Measurements from ENCODE around the gene EPHA4. TPM values are rescaled to one million over a fixed set of nuclear protein-coding genes. Genes with fewer than 3 reads are reported as not detected.

Gene EPHA4
- total RNA-seq, 2 experiments from 2014 or later, result 11.7 to 11.8 TPM

DNA sequence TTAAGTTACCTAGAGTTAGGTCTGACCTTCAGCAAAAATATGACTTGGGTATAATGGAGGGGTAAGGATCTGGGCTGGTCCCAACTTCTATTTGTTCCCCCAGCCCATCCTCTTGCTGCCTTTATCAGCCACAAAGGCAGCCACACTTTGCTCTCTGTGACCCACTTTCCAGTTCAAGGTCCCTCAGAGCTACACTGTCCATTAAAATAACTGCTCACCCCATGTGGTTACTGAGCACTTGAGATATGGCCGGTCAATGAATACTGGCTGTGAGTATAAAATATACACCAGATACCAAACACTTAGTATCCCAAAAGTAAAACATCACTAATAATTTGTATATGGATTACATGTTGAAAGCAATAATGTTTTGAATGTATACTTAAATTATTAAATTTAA lies 67.2 kb downstream of the EPHA4 start:
- Mint-ChIP-seq H3K36me3 (ENCODE audit: low read depth) (no peaks in the 10 kb centered on the region), H3K27me3 (no peaks in the 10 kb centered on the region), H3K4me1 (peaks cover 18% of the 10 kb centered on the region), H3K4me3 (no peak overlapping the region), H3K27ac (no peak overlapping the region), H3K9me3 (no peaks in the 10 kb centered on the region)
- ChIA-PET POLR2A (interaction anchor here (1.8 kb wide), 1 partner anchor 13 kb away, joined by 7 read pairs; no protein-coding TSS in a partner anchor), CTCF (no interaction called here)
- no peak for DNase-seq

DNA sequence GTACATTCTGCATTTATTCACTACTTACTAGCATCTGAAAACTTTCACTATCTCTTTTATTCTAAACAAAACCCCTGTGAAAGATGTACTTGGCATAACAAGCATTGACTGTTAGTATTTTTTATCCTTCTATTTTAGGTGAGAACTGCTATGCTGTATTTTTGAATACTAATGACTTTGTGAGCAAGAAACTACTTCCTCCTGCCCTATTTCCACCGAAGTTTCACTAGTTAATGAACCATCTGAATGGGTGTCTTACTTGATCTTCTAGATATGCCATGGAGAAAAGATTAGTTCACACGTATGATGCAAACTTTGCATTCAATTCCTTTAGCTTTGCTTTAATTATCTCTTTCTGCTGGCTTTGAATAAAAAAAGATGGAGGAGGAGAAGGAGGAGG lies 68.1 kb downstream of the EPHA4 start:
- Mint-ChIP-seq H3K9me3 (no peaks in the 10 kb centered on the region), H3K4me1 (peaks cover 18% of the 10 kb centered on the region), H3K27me3 (no peaks in the 10 kb centered on the region), H3K4me3 (no peak overlapping the region), H3K36me3 (ENCODE audit: low read depth) (no peaks in the 10 kb centered on the region), H3K27ac (no peak overlapping the region)
- POLR2A ChIA-PET, result interaction anchor here (1.8 kb wide), 1 partner anchor 14 kb away, joined by 7 read pairs; no protein-coding TSS in a partner anchor
- no peak for DNase-seq
- CTCF ChIA-PET, result no interaction called here

DNA sequence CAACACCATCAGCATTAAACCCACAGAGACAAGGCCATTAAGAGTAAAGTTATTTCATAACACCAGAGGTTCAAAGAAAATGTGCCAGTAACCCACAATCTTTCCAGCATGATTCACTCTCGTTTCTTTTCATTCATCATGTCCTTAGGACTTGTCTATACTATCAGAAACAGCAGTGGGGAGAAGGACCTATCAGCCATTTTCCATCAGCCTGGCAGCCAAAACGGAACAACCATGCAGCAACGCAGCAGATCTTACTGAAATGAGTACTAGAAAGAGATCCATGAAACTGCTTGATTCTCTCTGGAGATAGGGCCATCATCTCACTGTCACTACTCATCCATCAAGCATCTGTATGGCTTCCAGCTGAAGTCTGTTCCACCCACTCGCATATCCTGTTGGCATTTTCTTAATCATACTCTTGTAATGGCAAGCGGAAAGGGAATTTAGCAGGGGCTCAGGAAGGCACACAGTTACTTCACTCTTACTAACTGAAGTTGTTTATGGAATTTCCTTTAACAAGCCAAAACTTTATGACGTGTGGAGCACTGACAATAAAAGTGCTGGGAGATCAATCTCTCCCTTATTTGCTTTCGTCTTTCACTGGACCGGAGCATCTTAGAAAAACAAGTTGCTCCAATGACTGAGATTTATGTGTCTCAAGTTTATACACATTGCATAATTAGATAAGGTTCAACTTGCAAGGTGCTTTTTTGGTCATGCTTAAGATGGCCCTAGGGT lies 69.7 kb downstream of the EPHA4 start:
- peaks cover 18% of the 10 kb centered on the region for H3K4me1 Mint-ChIP-seq
- POLR2A ChIA-PET, result interaction anchor here (1.6 kb wide), 1 partner anchor 16 kb away, joined by 6 read pairs; no protein-coding TSS in a partner anchor
- CTCF ChIA-PET, result no interaction called here
- no peak overlapping the region for H3K27ac Mint-ChIP-seq
- no peak for DNase-seq
- H3K27me3 Mint-ChIP-seq, result no peaks in the 10 kb centered on the region
- H3K4me3 Mint-ChIP-seq, result no peak overlapping the region
- H3K9me3 Mint-ChIP-seq, result no peaks in the 10 kb centered on the region
- H3K36me3 Mint-ChIP-seq (ENCODE audit: low read depth), result no peaks in the 10 kb centered on the region

DNA sequence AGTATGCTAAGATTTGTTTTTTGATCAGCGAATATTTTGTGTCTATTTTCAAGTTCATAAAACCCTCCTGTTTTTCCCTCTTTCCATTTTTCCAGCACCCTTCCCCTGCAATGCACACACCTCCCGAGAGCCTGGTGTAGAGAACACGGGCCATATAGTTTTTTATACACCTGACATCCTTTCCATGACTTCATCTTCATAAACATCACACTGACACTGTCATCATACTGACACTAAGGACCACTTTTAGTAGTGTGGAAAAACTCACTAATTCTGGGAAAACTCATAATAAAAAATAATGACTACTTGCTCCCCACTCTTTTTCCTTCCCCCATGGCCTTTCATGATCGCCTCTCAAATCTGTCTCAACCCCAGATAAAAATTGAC lies 70.2 kb downstream of the EPHA4 start:
- H3K27me3 Mint-ChIP-seq, result no peaks in the 10 kb centered on the region
- H3K4me3 Mint-ChIP-seq, result no peak overlapping the region
- H3K27ac Mint-ChIP-seq, result no peak overlapping the region

DNA sequence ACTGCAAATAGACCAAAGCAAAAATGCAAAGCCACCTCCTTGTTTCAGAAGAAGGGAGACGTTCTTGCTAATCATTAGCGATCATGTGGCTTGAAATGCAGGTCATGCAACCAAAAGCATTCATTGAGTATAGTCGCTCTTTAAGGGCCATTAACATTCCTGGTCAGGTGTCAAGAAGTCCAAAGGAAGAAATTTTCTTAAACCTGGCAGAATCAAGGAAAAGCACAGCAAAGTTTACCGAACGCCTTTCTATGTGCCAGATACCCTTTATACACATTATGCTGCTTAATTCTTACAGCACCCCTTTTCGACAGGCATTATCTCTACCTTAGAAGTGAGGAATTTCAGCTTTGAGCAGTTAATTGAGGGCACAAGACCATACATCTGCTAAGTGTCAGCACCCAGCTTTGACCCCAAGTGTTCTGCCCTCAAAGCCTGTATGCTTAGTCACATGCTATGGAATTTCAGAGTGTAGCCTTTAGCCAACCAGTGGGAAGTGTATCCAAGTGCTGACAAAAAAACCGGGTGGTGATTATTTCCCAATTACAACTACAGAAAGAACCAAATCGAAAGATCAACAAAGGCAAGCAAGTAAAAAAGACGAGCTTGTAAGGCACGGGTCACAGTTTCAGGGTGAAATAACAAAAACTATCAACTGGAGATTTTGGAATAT lies 70.8 kb downstream of the EPHA4 start:
- H3K27me3 Mint-ChIP-seq, result no peaks in the 10 kb centered on the region
- H3K27ac Mint-ChIP-seq, result no peak overlapping the region
- peaks cover 18% of the 10 kb centered on the region for H3K4me1 Mint-ChIP-seq
- CTCF ChIA-PET, result no interaction called here
- no peak overlapping the region for H3K4me3 Mint-ChIP-seq
- POLR2A ChIA-PET, result interaction anchor here (1.6 kb wide), 1 partner anchor 17 kb away, joined by 6 read pairs; no protein-coding TSS in a partner anchor
- no peak for DNase-seq
- no peaks in the 10 kb centered on the region for H3K9me3 Mint-ChIP-seq
- H3K36me3 Mint-ChIP-seq (ENCODE audit: low read depth), result no peaks in the 10 kb centered on the region

More for the DNA sequence above, 70.2 kb downstream of the EPHA4 start:
- DNase-seq, result no peak
- Mint-ChIP-seq H3K4me1 (peaks cover 18% of the 10 kb centered on the region), H3K36me3 (ENCODE audit: low read depth) (no peaks in the 10 kb centered on the region), H3K9me3 (no peaks in the 10 kb centered on the region)
- ChIA-PET POLR2A (interaction anchor here (1.6 kb wide), 1 partner anchor 16 kb away, joined by 6 read pairs; no protein-coding TSS in a partner anchor), CTCF (no interaction called here)

DNA sequence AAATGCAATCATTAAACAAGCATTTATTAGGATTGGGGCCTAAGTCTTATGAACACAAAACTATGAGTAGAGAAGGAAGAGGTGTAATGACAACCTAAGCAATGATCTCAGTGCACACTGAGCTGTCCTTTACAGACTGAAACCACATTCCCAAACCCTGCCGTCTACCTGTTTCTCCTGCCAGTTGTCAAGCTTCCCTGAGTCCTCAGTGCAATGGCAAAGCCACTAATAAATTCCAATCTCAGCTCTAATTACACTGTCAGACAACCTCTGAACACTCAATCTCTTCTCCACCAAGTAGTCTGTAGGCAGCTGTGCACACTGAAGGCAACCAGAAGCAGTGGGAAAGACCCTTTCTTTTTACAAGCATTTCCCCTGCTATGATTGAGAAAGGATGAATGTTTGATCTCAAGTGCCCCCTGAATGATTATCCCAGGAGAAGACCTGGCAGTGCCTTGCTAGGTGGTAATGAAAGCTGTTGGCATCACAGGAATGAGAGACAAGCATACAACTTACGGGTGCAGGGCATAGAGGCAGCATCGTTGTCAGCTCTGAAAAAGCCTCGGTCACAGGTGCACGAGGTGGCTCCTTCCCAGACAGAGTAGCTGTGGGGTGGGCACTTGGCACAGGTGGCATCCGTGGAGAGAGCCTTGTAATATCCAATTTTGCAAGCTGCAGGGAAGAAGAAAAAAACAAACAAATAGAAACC lies 71.4 kb downstream of the EPHA4 start:
- peaks cover 18% of the 10 kb centered on the region for H3K4me1 Mint-ChIP-seq
- ChIA-PET CTCF (interaction anchor here (1.3 to 1.5 kb wide), 2 partner anchors 13 to 73 kb away, joined by 3 to 6 read pairs; no protein-coding TSS in a partner anchor), POLR2A (interaction anchor here (1.6 kb wide), 1 partner anchor 18 kb away, joined by 6 read pairs; no protein-coding TSS in a partner anchor)
- no peak overlapping the region for H3K27ac Mint-ChIP-seq
- H3K36me3 Mint-ChIP-seq (ENCODE audit: low read depth), result no peaks in the 10 kb centered on the region
- no peak for DNase-seq
- H3K27me3 Mint-ChIP-seq, result no peaks in the 10 kb centered on the region
- H3K4me3 Mint-ChIP-seq, result no peak overlapping the region
- no peaks in the 10 kb centered on the region for H3K9me3 Mint-ChIP-seq

DNA sequence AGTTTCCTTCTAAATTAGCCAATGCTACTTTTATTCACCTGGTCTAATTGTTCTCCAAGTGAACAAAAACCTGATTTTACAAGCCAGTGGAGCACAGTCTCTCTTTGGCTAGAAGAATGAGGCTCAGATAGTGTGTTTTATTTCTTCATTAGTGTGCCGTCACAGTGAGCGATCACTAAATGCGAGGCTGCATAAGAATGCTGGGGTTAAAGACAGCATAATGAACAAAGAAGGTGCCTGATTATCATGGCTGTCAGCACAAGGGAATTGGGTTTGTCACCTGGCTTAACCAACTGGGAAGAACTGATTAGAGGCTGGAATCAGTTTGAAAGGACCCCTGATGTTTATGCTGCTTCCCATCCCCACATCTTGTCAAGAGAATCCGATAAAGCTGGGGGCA lies 76.4 kb downstream of the EPHA4 start:
- CTCF ChIA-PET, result no interaction called here
- H3K4me3 Mint-ChIP-seq, result no peak overlapping the region
- no peak for DNase-seq
- H3K9me3 Mint-ChIP-seq, result no peaks in the 10 kb centered on the region
- POLR2A ChIA-PET, result interaction anchor here (1.0 kb wide), 1 partner anchor 22 kb away, joined by 4 read pairs; no protein-coding TSS in a partner anchor
- H3K27ac Mint-ChIP-seq, result no peak overlapping the region
- H3K27me3 Mint-ChIP-seq, result no peaks in the 10 kb centered on the region
- peaks cover 1% of the 10 kb centered on the region for H3K4me1 Mint-ChIP-seq
- H3K36me3 Mint-ChIP-seq (ENCODE audit: low read depth), result no peaks in the 10 kb centered on the region

DNA sequence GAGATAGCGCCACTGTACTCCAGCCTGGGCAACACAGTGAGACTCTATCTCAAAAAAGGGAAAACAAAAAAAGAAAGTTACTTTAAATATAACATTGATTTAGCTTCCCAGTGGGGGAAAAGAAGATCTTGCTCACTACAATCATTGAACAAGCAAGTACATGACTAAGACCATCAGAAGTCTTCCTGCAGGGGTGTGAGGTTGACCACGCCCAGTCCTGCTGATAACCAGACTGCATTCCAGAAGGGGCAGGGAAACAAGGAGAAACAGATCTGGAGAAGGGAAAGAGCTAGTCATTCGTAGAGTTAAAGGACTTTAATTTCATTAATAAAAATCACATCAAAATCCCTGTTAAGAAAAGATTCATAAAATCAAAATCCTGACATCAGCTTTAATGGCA lies 77.5 kb downstream of the EPHA4 start:
- H3K27ac Mint-ChIP-seq, result no peak overlapping the region
- no peak overlapping the region for H3K4me3 Mint-ChIP-seq
- DNase-seq, result no peak
- no peaks in the 10 kb centered on the region for H3K27me3 Mint-ChIP-seq
- no peaks in the 10 kb centered on the region for H3K36me3 Mint-ChIP-seq (ENCODE audit: low read depth)
- POLR2A ChIA-PET, result interaction anchor here (1.3 kb wide), 1 partner anchor 23 kb away, joined by 4 read pairs; no protein-coding TSS in a partner anchor
- CTCF ChIA-PET, result no interaction called here
- no peaks in the 10 kb centered on the region for H3K9me3 Mint-ChIP-seq
- peaks cover 1% of the 10 kb centered on the region for H3K4me1 Mint-ChIP-seq

DNA sequence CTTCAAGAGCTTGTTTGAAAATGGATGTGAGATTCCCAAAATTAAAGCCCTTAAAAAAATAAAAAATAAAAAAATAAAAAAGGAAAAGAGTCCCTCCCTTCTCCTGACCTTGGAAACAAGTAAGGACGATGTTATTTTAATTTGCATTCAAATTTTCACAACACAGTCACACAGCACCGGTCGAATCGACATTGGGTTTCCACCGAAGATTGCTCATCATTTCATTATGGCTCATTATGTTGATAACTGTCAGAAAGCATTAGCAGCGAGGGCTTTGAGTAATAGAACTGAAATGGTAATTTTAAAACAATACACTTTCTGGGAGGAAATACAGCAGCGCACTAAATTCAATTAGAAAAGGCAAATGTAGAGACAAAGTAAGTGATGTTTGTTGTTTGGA lies 78.7 kb downstream of the EPHA4 start:
- no peaks in the 10 kb centered on the region for H3K36me3 Mint-ChIP-seq (ENCODE audit: low read depth)
- POLR2A ChIA-PET, result interaction anchor here (1.3 kb wide), 1 partner anchor 25 kb away, joined by 4 read pairs; no protein-coding TSS in a partner anchor
- H3K4me1 Mint-ChIP-seq, result peaks cover 1% of the 10 kb centered on the region
- DNase-seq, result no peak
- H3K4me3 Mint-ChIP-seq, result no peak overlapping the region
- CTCF ChIA-PET, result no interaction called here
- no peaks in the 10 kb centered on the region for H3K9me3 Mint-ChIP-seq
- no peak overlapping the region for H3K27ac Mint-ChIP-seq
- no peaks in the 10 kb centered on the region for H3K27me3 Mint-ChIP-seq

DNA sequence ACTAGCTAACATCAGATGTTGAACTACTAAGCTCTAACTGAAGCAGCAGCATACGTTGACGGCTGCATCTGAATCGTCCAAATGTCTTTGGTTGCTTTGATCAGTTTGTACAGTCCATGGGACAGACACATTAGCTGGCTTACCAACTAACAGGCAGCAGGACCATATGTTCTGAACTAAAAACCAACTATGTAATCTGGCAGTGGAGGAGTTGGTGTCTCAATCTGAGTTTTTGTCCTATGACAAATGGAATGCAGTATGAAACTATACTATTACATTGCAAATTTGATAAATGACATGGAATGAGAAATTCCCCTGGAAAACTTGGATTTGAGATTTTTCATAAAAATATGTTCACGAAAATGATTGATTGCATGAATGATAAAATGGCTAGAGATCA lies 79.5 kb downstream of the EPHA4 start:
- CTCF ChIA-PET, result no interaction called here
- Mint-ChIP-seq H3K4me3 (no peak overlapping the region), H3K27ac (no peak overlapping the region), H3K9me3 (no peaks in the 10 kb centered on the region), H3K36me3 (ENCODE audit: low read depth) (no peaks in the 10 kb centered on the region), H3K27me3 (no peaks in the 10 kb centered on the region), H3K4me1 (peaks cover 1% of the 10 kb centered on the region)
- no peak for DNase-seq
- POLR2A ChIA-PET, result interaction anchor here (1.6 kb wide), 1 partner anchor 25 kb away, joined by 3 read pairs; no protein-coding TSS in a partner anchor

DNA sequence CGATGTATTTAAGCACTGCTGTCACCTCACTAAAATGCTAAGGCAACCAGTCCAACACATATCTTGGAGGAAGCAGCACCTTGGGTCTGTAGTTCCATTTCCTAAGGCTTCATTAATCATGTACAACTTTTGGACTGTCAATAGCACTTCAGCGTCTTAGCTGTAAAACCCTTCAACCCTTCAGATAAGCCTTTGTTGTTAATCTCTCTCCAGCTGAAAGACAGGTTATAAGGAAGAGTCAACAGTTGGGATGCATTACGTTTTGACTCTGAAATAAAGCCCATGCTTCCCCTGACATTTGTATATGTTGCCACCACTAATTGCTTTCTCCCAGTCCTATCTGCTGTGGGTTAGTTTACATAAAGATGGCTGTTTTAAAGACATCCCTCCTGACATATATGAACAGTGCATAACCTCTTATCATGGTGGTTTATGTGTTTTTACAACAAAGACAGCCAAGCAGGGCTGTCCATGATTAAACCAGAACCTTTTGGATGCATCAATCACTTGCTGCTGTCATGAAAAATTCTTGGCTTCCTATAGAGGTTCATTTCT lies 81.5 kb downstream of the EPHA4 start:
- H3K36me3 Mint-ChIP-seq (ENCODE audit: low read depth), result no peaks in the 10 kb centered on the region
- POLR2A ChIA-PET, result interaction anchor here (1.5 kb wide), 1 partner anchor 27 kb away, joined by 3 read pairs; no protein-coding TSS in a partner anchor
- H3K27ac Mint-ChIP-seq, result no peak overlapping the region
- peaks cover 1% of the 10 kb centered on the region for H3K4me1 Mint-ChIP-seq
- CTCF ChIA-PET, result no interaction called here
- no peaks in the 10 kb centered on the region for H3K9me3 Mint-ChIP-seq
- H3K27me3 Mint-ChIP-seq, result no peaks in the 10 kb centered on the region
- DNase-seq, result no peak
- no peak overlapping the region for H3K4me3 Mint-ChIP-seq

DNA sequence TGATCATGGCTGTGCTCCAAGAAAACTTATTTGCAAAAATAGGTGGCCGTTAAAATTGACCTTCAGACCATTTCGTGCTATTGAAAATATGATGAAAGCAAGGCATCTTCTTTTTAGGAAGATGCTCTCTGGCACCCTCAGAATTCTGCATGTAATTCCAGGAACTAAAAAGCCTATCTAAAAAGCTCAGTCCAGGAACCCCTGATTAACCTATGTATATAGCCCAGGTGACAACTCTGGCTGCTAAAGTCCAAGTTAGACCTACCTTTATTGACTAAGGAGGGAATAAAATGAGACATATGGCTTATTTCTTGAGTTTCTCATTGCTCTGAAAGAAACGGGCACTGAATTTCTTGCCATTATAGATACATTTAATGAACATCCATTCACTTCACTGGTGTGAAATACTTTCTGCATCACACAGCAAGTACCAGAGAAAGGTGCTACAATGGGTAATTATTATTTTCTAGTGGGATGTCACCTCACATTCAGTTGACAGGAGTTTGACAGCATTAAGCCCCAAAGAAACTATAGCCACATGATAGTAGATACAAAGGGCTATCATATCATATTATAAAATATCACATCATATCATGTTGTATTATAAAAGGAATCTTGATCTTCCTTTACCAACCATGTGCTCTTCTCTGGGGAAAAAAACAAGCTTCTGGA lies 83.8 kb downstream of the EPHA4 start:
- no peaks in the 10 kb centered on the region for H3K9me3 Mint-ChIP-seq
- H3K36me3 Mint-ChIP-seq (ENCODE audit: low read depth), result no peaks in the 10 kb centered on the region
- H3K4me3 Mint-ChIP-seq, result no peak overlapping the region
- CTCF ChIA-PET, result no interaction called here
- H3K27ac Mint-ChIP-seq, result no peak overlapping the region
- DNase-seq, result no peak
- POLR2A ChIA-PET, result no interaction called here
- no peaks in the 10 kb centered on the region for H3K27me3 Mint-ChIP-seq
- no peaks in the 10 kb centered on the region for H3K4me1 Mint-ChIP-seq

Data from activated CD4-positive, alpha-beta memory T cell treated with anti-CD3 and anti-CD28 coated beads, Interleukin-2, amount 10 ng/mL, durations not matched to agents 7 days and 5 days (primary cell).